Stomach (tissue), 9 donors: ENCODE measurements around the gene NPTX1. TPM values are rescaled to one million over a fixed set of nuclear protein-coding genes. Genes with fewer than 3 reads are reported as not detected.

Source experiments
- DNase-seq, 2 donors: peaks; one replicate each; pipeline versions ENCODE4 v3.0.0 to v3.0.0-alpha.2; 2013 to 2019
- H3K27ac ChIP-seq, 5 donors: fragments of 200-600 bp in 4 of 5; sonication (generic) in 4 of 5; one replicate each; pipeline ENCODE4 v1.5.1; 2013 to 2019; ENCODE audit warnings: mild to moderate bottlenecking in 1 of 5, moderate library complexity in 1 of 5
- H3K27me3 ChIP-seq, 3 donors: fragments of 200-600 bp; sonication (generic); one replicate each; pipeline ENCODE4 v1.5.1; 2017 to 2019; ENCODE audit warnings: mixed run types in 1 of 3
- H3K36me3 ChIP-seq, 4 donors: fragments of 200-600 bp; sonication (generic); 1 replicate in 3 of 4; 2 replicates in 1 of 4; pipeline ENCODE4 v1.5.1; 2016 to 2019
- H3K4me1 ChIP-seq, 4 donors: fragments of 200-600 bp; sonication (generic); one replicate each; pipeline ENCODE4 v1.5.1; 2016 to 2019
- H3K4me3 ChIP-seq, 4 donors: fragments of 200-600 bp; sonication (generic) in 3 of 4; one replicate each; pipeline ENCODE4 v1.5.1; 2016 to 2019; ENCODE audit warnings: mild to moderate bottlenecking in 1 of 4
- H3K9me3 ChIP-seq, 4 donors: fragments of 200-600 bp; sonication (generic); one replicate each; pipeline ENCODE4 v1.5.1; 2016 to 2019
- CTCF ChIP-seq, 7 experiments: fragments of 450-650 bp in 4 of 7; fragments of 200-600 bp in 3 of 7; sonication (generic) in 3 of 7; IDR thresholded peaks; one replicate each; pipeline ENCODE4 v1.5.1; 2016 to 2019; ENCODE audit warnings: antibody characterized with exemption in 7 of 7, control low read depth in 2 of 7, mild to moderate bottlenecking in 1 of 7
- EP300 ChIP-seq: sonication (generic); formaldehyde crosslinking; IDR thresholded peaks from one replicate; pipeline ENCODE4 v1.6.1; 2017; ENCODE audit warnings: antibody characterized with exemption
- POLR2A ChIP-seq, 4 donors: fragments of 450-650 bp; IDR thresholded peaks; one replicate each; pipeline ENCODE4 v1.6.1; 2016; ENCODE audit warnings: antibody characterized with exemption in 4 of 4, control low read depth in 2 of 4, mild to moderate bottlenecking in 1 of 4, moderate library complexity in 1 of 4
- POLR2AphosphoS5 ChIP-seq, 3 donors: sonication (generic); formaldehyde crosslinking; IDR thresholded peaks; one replicate each; pipeline ENCODE4 v1.6.1; 2016; ENCODE audit warnings: antibody characterized with exemption in 3 of 3
- WGBS, 5 donors: extraction: QIAGEN DNeasy Blood & Tissue Kit in 3 of 5; methylation state at CpG; one replicate each; pipeline versions ENCODE4 v1.1.5 to v1.1.7; 2013 to 2018; 5-methylcytosine and 5-hydroxymethylcytosine counted together
- intact Hi-C: fragments of 100-400 bp; cut with DNase I; formaldehyde crosslinking; loops from one replicate; pipeline ENCODE4 v1.15.1; 2023; ENCODE audit warnings: low total_unique reads
- polyA plus RNA-seq, 3 donors: library from polyadenylated mRNA; stranded (reverse); fragments of 200-250 nt; gene quantifications; one replicate each; pipeline ENCODE4 v1.2.3, GENCODE V29; 2013
- total RNA-seq, 5 donors: library from RNA; depleted of rRNA; stranded (reverse); fragments of >200 nt; gene quantifications; one replicate each; pipeline versions ENCODE4 v1.1.0 to v1.2.3, GENCODE V29; 2014 to 2016
- donor health status: healthy with polysubstance abuse.
- donor health status: Bipolar disorder and iron deficiency.
- donor health status: healthy.

NPTX1 gene
- total and polyA plus RNA-seq, 8 donors, result 0.31 to 9.3 (median 2.0) TPM; not detected in 1

- intact Hi-C loops, result loop anchor here (5.0 kb wide), 1 partner anchor 557 kb away; no protein-coding TSS in a partner anchor
Observed at GRCh38 chr17:80424878-80425765, 51.3 kb downstream of the NPTX1 start.

GRCh38 chr17:80424261-80424660 is 52.1 kb downstream of the NPTX1 start:
- Histone ChIP-seq H3K4me3 (no peak overlapping the region), H3K27me3 (no peaks in the 10 kb centered on the region), H3K36me3 (peaks cover 0 to 33% (median 23%) of the 10 kb centered on the region in 4 donors), H3K4me1 (peaks cover 0 to 18% (median 13%) of the 10 kb centered on the region in 4 donors), H3K27ac (no peak overlapping the region), H3K9me3 (no peaks in the 10 kb centered on the region)
- peak in 1 of 2 donors; percentile 1 for DNase-seq
- no peak for TF ChIP-seq POLR2A (IDR thresholded peaks at IDR 0.05)
- no peak for TF ChIP-seq CTCF (IDR thresholded peaks at IDR 0.05)
- TF ChIP-seq POLR2AphosphoS5 (IDR thresholded peaks at IDR 0.05), result no peak
- TF ChIP-seq EP300, result no peak
- WGBS, 5 donors, result 81 to 85% (median 84%) methylated on average over 4 to 8 of the region's 8 CpGs; no CpG with 5 or more reads in 1 of the 5 donors
- intact Hi-C loops, result no loop called here

More at GRCh38 chr17:80424878-80425765, 51.3 kb downstream of the NPTX1 start:
- TF ChIP-seq CTCF (IDR thresholded peaks at IDR 0.05), result no peak
- TF ChIP-seq EP300, result no peak
- no peak for TF ChIP-seq POLR2A (IDR thresholded peaks at IDR 0.05)
- TF ChIP-seq POLR2AphosphoS5 (IDR thresholded peaks at IDR 0.05), result no peak
- no peak overlapping the region for H3K4me3 ChIP-seq
- H3K36me3 ChIP-seq, result peaks cover 0 to 33% (median 22%) of the 10 kb centered on the region in 4 donors
- peaks cover 0 to 18% (median 13%) of the 10 kb centered on the region in 4 donors for H3K4me1 ChIP-seq
- H3K27me3 ChIP-seq, result no peaks in the 10 kb centered on the region
- peak in 1 of 2 donors; percentile 7 for DNase-seq
- H3K9me3 ChIP-seq, result no peaks in the 10 kb centered on the region
- H3K27ac ChIP-seq, result no peak overlapping the region
- 74 to 82% (median 80%) methylated on average over 14 to 27 of the region's 27 CpGs for WGBS, 5 donors

- peak in 1 of 2 donors; percentile 2 for DNase-seq
Observed at GRCh38 chr17:80423536-80424225, 52.7 kb downstream of the NPTX1 start.

More at GRCh38 chr17:80423536-80424225, 52.7 kb downstream of the NPTX1 start:
- WGBS, 5 donors, result 48 to 68% (median 64%) methylated on average over 4 to 13 of the region's 13 CpGs
- Histone ChIP-seq H3K4me3 (no peak overlapping the region), H3K4me1 (peaks cover 0 to 18% (median 13%) of the 10 kb centered on the region in 4 donors), H3K9me3 (no peaks in the 10 kb centered on the region), H3K36me3 (peaks cover 0 to 33% (median 22%) of the 10 kb centered on the region in 4 donors), H3K27me3 (no peaks in the 10 kb centered on the region), H3K27ac (no peak overlapping the region)
- TF ChIP-seq POLR2A (IDR thresholded peaks at IDR 0.05) (no peak), CTCF (IDR thresholded peaks at IDR 0.05) (no peak), EP300 (no peak), POLR2AphosphoS5 (IDR thresholded peaks at IDR 0.05) (no peak)
- intact Hi-C loops, result no loop called here
